ENCODE results near the gene ADSL. TPM values are rescaled to one million over a fixed set of nuclear protein-coding genes. Genes with fewer than 3 reads are reported as not detected.
A peak's percentile ranks its signal among the peaks of the same experiment; 100 is the strongest.

The ADSL gene
- total and polyA plus RNA-seq, 8 donors, result 17.0 to 167 (median 36.6) TPM

GRCh38 chr22:40399621-40400020 lies 53.3 kb downstream of the ADSL start:
- H3K27ac ChIP-seq, result peak overlapping the region in 4 of 5 donors; percentile 38 to 64 (median 52)
- WGBS, 5 donors, result 71 to 84% (median 82%) methylated on average over 2 of the region's 2 CpGs
- H3K27me3 ChIP-seq, result no peaks in the 10 kb centered on the region
- H3K9me3 ChIP-seq, result no peaks in the 10 kb centered on the region
- H3K4me1 ChIP-seq, result peaks cover 14 to 74% (median 49%) of the 10 kb centered on the region in 4 donors
- DNase-seq, result no peak
- peaks cover 25 to 53% (median 47%) of the 10 kb centered on the region in 4 donors for H3K36me3 ChIP-seq
- intact Hi-C loops (cut with DNase I; ENCODE audit: low total_unique reads), result no loop called here
- no peak overlapping the region for H3K4me3 ChIP-seq
- TF ChIP-seq CTCF (IDR thresholded peaks at IDR 0.05) (no peak), POLR2AphosphoS5 (IDR thresholded peaks at IDR 0.05) (no peak), EP300 (IDR thresholded peaks at IDR 0.05) (no peak), POLR2A (IDR thresholded peaks at IDR 0.05) (no peak)

GRCh38 chr22:40400159-40400558 lies 53.9 kb downstream of the ADSL start:
- Histone ChIP-seq H3K36me3 (peaks cover 31 to 58% (median 52%) of the 10 kb centered on the region in 4 donors), H3K9me3 (no peaks in the 10 kb centered on the region), H3K4me3 (no peak overlapping the region), H3K27me3 (no peaks in the 10 kb centered on the region), H3K27ac (peak overlapping the region in 4 of 5 donors; percentile 11 to 64 (median 44)), H3K4me1 (peaks cover 14 to 70% (median 48%) of the 10 kb centered on the region in 4 donors)
- TF ChIP-seq EP300 (IDR thresholded peaks at IDR 0.05) (no peak), POLR2AphosphoS5 (IDR thresholded peaks at IDR 0.05) (no peak), POLR2A (IDR thresholded peaks at IDR 0.05) (no peak), CTCF (IDR thresholded peaks at IDR 0.05) (no peak)
- DNase-seq, result peak; percentile 52 to 56
- intact Hi-C loops (cut with DNase I; ENCODE audit: low total_unique reads), result no loop called here
- WGBS, 5 donors, result 65 to 78% (median 71%) methylated on average over 15 of the region's 15 CpGs

DNA sequence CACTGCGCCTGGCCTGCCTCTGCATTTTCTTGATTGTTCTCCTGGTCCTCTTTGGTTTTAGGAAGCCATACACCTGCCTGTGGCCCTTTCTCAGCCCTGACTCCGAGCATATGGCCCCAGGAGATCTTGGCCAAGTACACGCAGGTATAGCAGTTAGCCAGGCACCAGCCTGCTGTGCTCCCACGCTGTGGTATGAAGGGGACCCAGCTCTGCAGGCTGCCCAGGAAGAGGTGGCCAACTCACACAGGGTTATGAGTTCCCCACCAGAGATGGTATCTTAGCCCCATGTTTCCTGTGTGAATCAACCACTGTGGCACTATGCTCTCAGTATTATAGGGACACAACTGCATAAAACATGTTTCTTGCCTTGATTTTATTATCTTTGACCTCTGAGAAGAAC lies 55.2 kb downstream of the ADSL start:
- Histone ChIP-seq H3K36me3 (peaks cover 43 to 63% (median 58%) of the 10 kb centered on the region in 4 donors), H3K27ac (peak overlapping the region in 1 of 5 donors; percentile 27), H3K4me1 (peaks cover 9 to 57% (median 35%) of the 10 kb centered on the region in 4 donors), H3K9me3 (no peaks in the 10 kb centered on the region), H3K4me3 (no peak overlapping the region), H3K27me3 (no peaks in the 10 kb centered on the region)
- WGBS, 5 donors, result 75 to 95% (median 84%) methylated on average over 3 to 4 of the region's 4 CpGs
- no peak for TF ChIP-seq POLR2AphosphoS5 (IDR thresholded peaks at IDR 0.05)
- TF ChIP-seq POLR2A (IDR thresholded peaks at IDR 0.05), result no peak
- TF ChIP-seq EP300 (IDR thresholded peaks at IDR 0.05), result no peak
- TF ChIP-seq CTCF (IDR thresholded peaks at IDR 0.05), result no peak
- intact Hi-C loops (cut with DNase I; ENCODE audit: low total_unique reads), result no loop called here
- DNase-seq, result no peak

GRCh38 chr22:40401981-40402406 lies 55.7 kb downstream of the ADSL start:
- intact Hi-C loops (cut with DNase I; ENCODE audit: low total_unique reads), result no loop called here
- peak overlapping the region in 1 of 5 donors; percentile 27 for H3K27ac ChIP-seq
- H3K27me3 ChIP-seq, result no peaks in the 10 kb centered on the region
- no peak for TF ChIP-seq POLR2AphosphoS5 (IDR thresholded peaks at IDR 0.05)
- no peak for TF ChIP-seq POLR2A (IDR thresholded peaks at IDR 0.05)
- no peak for TF ChIP-seq EP300 (IDR thresholded peaks at IDR 0.05)
- no peak for TF ChIP-seq CTCF (IDR thresholded peaks at IDR 0.05)
- 80 to 95% (median 91%) methylated on average over 8 of the region's 8 CpGs for WGBS, 5 donors
- H3K36me3 ChIP-seq, result peaks cover 48 to 68% (median 62%) of the 10 kb centered on the region in 4 donors
- peaks cover 7 to 53% (median 31%) of the 10 kb centered on the region in 4 donors for H3K4me1 ChIP-seq
- no peak for DNase-seq
- H3K9me3 ChIP-seq, result no peaks in the 10 kb centered on the region
- H3K4me3 ChIP-seq, result no peak overlapping the region

Measured in stomach (tissue), 9 donors.